Dendritic cell treated with granulocyte-macrophage colony-stimulating factor and Interleukin-4, amounts not matched to agents 40 ng/mL and 50 ng/mL, for 4 days (primary cell): Measurements from ENCODE around the gene IGSF10.

ENCODE experiments used
- H3K27ac Mint-ChIP-seq: one replicate; pipeline ENCODE4 v1.8.0; 2022; ENCODE audit warnings: mild to moderate bottlenecking, mixed read lengths
- H3K27me3 Mint-ChIP-seq: one replicate; pipeline ENCODE4 v1.8.0; 2022; ENCODE audit warnings: mild to moderate bottlenecking, mixed read lengths
- H3K36me3 Mint-ChIP-seq: one replicate; pipeline ENCODE4 v1.8.0; 2022; ENCODE audit warnings: low read depth, mixed read lengths
- H3K4me1 Mint-ChIP-seq: one replicate; pipeline ENCODE4 v1.8.0; 2022; ENCODE audit warnings: low read depth, mixed read lengths
- H3K4me3 Mint-ChIP-seq: one replicate; pipeline ENCODE4 v1.8.0; 2022; ENCODE audit warnings: mild to moderate bottlenecking, moderate library complexity, mixed read lengths
- H3K9me3 Mint-ChIP-seq: one replicate; pipeline ENCODE4 v1.8.0; 2022; ENCODE audit warnings: mixed read lengths
- intact Hi-C: fragments of 100-400 bp; cut with micrococcal nuclease; formaldehyde crosslinking; loops from one replicate; pipeline ENCODE4 v1.15.0; 2022

The IGSF10 gene

DNA sequence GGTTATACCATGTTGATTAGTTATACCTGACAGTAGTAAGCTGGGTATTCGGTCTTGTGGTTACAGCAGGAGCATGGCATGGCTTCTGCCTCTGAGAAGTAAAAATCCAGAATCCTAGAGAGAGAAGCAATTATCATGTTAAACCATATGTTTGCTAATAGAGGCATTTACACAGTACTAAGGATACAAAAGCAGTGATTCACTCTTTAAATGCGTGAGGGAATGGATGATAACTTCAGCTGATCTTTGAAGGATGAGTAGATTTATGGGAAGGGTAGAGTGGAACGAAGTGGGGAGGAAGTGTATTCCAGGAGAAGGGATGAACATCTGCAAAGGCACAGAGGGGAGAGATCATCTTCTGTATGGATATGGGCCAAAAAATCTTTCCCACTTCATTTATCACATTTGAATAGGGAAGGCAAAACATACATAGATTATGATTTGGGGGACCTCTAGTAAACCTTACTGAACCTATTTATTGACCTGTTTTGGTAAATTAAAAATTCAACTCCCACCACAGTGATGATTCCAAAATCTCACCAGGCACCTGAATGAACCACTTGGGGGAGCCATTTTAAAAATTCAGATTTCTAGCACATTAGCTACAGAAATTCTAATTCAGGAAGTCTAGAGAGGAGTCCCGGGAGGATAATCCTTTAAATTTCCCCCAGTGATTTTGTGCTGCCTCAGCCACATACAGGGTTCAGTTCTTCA is 35.1 kb downstream of the IGSF10 start:
- intact Hi-C loops, result no loop called here

DNA sequence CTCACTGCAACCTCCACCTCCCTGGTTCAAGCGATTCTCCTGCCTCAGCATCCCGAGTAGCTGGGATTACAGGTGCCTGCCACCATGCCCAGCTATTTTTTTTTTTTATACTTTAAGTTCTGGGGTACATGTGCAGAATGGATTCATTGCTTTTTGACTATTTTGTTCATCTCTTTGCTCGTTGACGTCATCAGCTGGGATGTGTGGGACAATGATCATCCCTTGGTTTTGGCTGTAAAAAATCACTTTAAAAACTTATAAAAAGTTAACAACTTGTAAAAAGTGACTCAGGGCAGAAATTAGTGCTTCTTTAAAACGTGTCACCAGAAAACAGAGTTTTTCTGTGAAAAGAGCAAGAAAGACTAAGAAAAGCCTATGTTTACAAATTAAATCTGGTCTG is 37.8 kb downstream of the IGSF10 start:
- H3K27me3 Mint-ChIP-seq, result no peaks in the 10 kb centered on the region

More for the DNA sequence above, 35.1 kb downstream of the IGSF10 start:
- Mint-ChIP-seq H3K36me3 (no peaks in the 10 kb centered on the region), H3K27me3 (no peaks in the 10 kb centered on the region), H3K27ac (no peak overlapping the region), H3K4me3 (no peak overlapping the region), H3K9me3 (no peaks in the 10 kb centered on the region), H3K4me1 (peaks cover 17% of the 10 kb centered on the region)

DNA sequence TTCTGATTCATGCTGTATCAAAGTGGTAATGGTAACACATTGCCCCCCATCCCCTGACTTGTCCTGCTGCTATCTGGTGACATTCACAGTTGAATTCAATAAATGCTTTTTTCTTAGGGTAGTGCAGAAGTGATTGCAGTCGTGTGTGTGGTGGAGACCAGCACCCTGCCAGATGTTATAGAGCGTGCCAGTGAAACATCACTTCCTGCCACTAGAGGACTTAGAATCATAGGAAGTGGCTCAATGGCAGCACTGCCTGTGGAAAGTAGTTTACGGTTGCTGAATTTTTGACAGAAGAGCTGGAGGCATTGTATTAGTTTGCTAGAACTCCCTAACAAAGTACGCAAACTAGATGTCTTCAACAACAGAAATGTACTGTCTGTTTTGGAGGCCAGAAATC is 38.9 kb downstream of the IGSF10 start:
- intact Hi-C loops, result no loop called here
- Mint-ChIP-seq H3K36me3 (no peaks in the 10 kb centered on the region), H3K4me1 (peaks cover 17% of the 10 kb centered on the region), H3K9me3 (no peaks in the 10 kb centered on the region), H3K27me3 (no peaks in the 10 kb centered on the region), H3K27ac (no peak overlapping the region), H3K4me3 (no peak overlapping the region)

More for the DNA sequence above, 37.8 kb downstream of the IGSF10 start:
- no peak overlapping the region for H3K27ac Mint-ChIP-seq
- H3K4me3 Mint-ChIP-seq, result no peak overlapping the region
- intact Hi-C loops, result no loop called here
- H3K36me3 Mint-ChIP-seq, result no peaks in the 10 kb centered on the region
- no peaks in the 10 kb centered on the region for H3K9me3 Mint-ChIP-seq
- peaks cover 17% of the 10 kb centered on the region for H3K4me1 Mint-ChIP-seq

DNA sequence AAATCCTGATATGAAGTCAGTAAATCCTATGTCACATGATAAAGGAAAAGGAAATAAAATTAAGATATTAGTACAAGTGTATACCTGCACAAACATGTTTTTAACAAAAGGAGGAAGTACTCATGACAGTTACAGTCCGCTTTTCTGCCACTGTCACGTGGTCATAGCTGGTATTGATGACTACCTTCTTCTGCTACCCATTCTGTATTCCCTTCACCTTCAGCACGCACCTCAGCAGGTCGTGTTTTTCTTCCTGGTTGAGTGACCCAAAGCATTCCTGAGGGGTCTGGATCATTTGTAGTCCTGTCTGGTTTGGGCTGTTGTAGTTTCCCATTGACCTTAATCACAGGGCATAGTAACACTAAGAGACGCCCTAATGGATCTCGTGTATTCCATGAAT is 41.1 kb downstream of the IGSF10 start:
- Mint-ChIP-seq H3K9me3 (no peaks in the 10 kb centered on the region), H3K4me3 (no peak overlapping the region), H3K27me3 (no peaks in the 10 kb centered on the region), H3K36me3 (no peaks in the 10 kb centered on the region), H3K4me1 (peaks cover 6% of the 10 kb centered on the region), H3K27ac (no peak overlapping the region)
- intact Hi-C loops, result no loop called here

GRCh38 chr3:151415289-151415688 is 45.6 kb downstream of the IGSF10 start:
- H3K27me3 Mint-ChIP-seq, result no peaks in the 10 kb centered on the region
- no peak overlapping the region for H3K4me3 Mint-ChIP-seq
- no peak overlapping the region for H3K27ac Mint-ChIP-seq
- intact Hi-C loops, result no loop called here
- no peaks in the 10 kb centered on the region for H3K4me1 Mint-ChIP-seq
- no peaks in the 10 kb centered on the region for H3K36me3 Mint-ChIP-seq
- no peaks in the 10 kb centered on the region for H3K9me3 Mint-ChIP-seq

DNA sequence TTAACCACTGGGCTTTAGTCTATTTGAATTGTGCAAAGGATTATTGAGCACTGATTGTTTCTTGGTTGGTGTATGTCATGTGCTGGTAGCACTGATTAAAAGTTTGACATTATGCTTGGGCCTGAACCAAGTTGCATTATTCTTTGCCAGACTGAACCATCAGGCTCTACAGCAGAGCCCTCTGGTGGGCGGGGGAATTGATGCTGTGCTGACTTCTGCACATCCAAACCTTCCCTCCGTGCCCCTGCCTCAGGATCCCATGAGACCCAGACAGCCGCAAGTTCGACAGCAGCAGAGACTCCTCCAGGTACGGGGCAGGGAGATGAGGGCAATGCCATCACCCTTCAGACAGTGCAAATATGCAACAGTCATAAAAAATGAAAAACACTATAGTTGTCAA is 47.9 kb downstream of the IGSF10 start:
- Mint-ChIP-seq H3K4me1 (no peaks in the 10 kb centered on the region), H3K9me3 (no peaks in the 10 kb centered on the region), H3K27me3 (no peaks in the 10 kb centered on the region), H3K27ac (no peak overlapping the region), H3K4me3 (no peak overlapping the region), H3K36me3 (no peaks in the 10 kb centered on the region)
- intact Hi-C loops, result no loop called here
